Activated gamma-delta T cell (primary cell): ENCODE results near the gene ZNF121.
A peak's percentile ranks its signal among the peaks of the same experiment; 100 is the strongest.
"Not testable (repeated sequence)": the region's sequence is repeated elsewhere in the genome, so short reads cannot be mapped to it uniquely, and the experiment has no call there.

Experiments
- DNase-seq: peaks from one replicate; lab custom pipeline; 2025; lab: John Stamatoyannopoulos, UW
- total RNA-seq, 2 donors: gene quantifications; one replicate each; lab custom pipeline; 2026; lab: John Stamatoyannopoulos, UW

Gene ZNF121
- 162 to 248 reads per million in 2 donors for total RNA-seq

- peak; percentile 53 for DNase-seq
Measured at GRCh38 chr19:9584073-9584833, at the start of gene ZNF121. ZNF121 (minus strand) TSS chr19:9584504; CDS start chr19:9568097, 16,407 bp downstream.

GRCh38 chr19:9627856-9628255, 43.6 kb upstream of the ZNF121 start:
- DNase-seq, result no peak

DNA sequence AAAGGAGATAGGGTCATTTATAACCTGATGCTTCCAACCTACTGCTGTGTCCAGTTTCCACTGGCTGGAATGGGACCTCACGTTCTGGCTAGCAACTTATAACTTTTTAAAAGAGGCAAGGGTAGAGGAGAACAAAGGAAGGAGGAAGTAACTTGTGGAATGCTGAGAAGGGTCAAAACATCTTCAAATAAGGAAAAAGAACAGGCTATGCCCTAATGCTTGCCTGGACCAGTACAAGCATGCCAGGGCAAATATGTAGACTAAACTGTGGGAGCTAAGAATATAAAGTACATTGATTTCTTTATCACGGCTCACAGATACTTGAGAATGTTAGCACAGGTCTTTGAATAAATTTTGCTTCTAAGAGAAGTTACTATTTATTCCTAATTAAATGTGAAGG, 38.2 kb upstream of the ZNF121 start:
- DNase-seq, result no peak

GRCh38 chr19:9621156-9622037, 37.1 kb upstream of the ZNF121 start, which contains the start of gene ZNF561:
ZNF561 (minus strand) TSS chr19:9621232; CDS start chr19:9619456, 1,776 bp downstream.
- DNase-seq, result peak; percentile 51

GRCh38 chr19:9620842-9621155, 36.5 kb upstream of the ZNF121 start:
- no peak for DNase-seq

- DNase-seq, result no peak
Measured at GRCh38 chr19:9615844-9616243, 31.5 kb upstream of the ZNF121 start.

GRCh38 chr19:9610484-9611113, 26.3 kb upstream of the ZNF121 start:
- DNase-seq, result no peak

DNA sequence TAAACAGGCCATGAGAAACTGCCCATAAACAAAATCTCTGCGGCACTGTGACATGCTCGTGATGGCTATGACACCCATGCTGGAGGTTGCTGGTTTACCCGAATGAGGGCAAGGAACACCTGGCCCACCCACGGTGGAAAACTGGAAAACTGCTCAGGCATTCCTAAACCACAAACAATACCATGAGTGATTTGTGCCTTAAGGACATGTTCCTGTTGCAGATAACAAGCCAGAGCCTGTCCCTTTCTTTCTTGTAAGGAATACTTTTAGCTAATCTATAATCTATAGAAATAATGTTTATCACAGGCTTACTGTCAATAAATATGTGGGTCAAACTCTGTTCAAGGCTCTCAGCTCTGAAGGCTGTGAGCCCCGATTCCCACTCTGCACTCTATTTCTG, 24.6 kb upstream of the ZNF121 start:
- DNase-seq, result no peak

DNA sequence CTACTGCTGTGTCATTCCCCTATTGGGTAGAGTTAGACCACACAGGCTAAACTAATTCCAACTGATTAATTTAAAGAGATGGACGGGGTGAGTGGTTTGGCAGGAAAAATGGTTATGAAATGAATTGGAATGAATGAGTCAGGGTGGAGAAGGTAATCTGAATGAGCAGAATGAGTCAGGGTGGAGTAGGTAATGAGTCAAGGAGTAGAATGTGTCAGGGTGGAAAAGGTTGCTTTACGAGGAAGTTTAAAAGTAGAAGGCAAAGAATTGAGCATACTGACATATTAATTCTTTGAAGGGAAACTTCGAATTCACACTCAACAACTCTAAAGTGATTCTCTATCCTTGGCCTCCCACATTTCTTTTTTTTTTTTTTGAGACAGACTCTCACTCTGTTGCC, 12.7 kb upstream of the ZNF121 start:
- DNase-seq, result no peak

- DNase-seq, result no peak
Measured at GRCh38 chr19:9586764-9587163, 2.5 kb upstream of the ZNF121 start.

DNA sequence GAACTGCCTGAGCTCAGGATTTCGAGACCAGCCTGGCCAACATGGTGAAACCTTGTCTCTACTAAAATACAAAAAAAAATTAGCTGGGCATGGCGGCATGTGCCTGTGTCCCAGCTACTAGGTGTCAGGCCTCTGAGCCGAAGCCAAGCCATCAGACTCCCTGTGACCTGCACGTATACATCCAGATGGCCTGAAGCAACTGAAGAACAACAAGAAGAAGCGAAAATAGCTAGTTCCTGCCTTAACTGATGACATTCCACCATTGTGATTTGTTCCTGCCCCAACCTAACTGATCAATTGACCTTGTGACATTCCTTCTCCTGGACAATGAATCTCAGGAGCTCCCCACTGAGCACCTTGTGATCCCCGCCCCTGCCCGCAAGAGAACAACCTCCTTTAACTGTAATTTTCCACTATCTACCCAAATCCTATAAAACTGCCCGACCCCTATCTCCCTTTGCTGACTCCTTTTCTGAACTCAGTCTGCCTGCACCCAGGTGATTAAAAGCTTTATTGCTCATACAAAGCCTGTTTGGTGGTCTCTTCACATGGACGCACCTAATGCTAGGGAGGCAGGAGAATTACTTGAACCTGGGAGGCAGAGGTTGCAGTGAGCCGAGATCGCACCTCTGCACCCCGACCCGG, 2.1 kb downstream of the ZNF121 start:
- DNase-seq, result not testable (repeated sequence)

DNA sequence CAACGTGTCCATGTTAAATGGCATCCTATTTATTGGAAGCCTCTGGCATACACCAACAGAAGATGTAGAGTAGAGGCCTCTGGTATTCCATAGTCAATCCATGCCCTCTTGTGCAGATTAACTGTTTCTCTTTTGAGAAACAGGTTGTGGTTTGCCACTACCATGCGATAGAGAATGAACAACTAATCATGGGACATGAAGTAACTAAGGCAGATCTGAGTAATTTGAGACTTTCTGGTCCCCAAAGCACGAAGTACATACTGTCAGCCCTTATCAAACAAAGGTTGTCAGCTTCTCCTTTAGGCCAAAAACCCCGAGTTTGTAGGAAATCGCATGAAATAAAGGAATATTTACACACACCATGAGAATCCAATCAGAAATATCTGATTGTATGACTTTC, 3.6 kb downstream of the ZNF121 start:
- DNase-seq, result no peak

DNA sequence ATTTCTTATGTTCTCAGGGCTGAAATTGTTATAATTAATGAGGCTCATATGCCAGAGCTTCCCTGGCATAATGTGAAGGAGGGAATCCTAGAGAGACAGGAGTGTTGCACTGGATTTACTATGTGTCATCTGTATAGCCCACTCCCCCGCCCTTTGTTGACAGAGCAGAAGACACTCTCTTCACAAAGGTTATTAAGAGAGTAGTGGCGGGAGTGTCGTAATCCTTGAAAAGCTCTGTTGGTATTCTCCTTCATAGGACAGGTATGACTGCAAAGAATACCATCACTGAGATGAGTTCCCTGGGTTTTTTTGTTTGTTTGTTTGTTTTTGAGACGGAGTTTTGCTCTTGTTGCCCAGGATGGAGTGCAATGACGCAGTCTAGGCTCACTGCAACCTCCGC, 14.0 kb downstream of the ZNF121 start:
- DNase-seq, result no peak

- no peak for DNase-seq
Measured at GRCh38 chr19:9566729-9567128, 17.6 kb downstream of the ZNF121 start.

GRCh38 chr19:9565900-9566705, 18.2 kb downstream of the ZNF121 start:
- no peak for DNase-seq

- DNase-seq, result no peak
Measured at GRCh38 chr19:9552536-9553274, 31.6 kb downstream of the ZNF121 start.

DNA sequence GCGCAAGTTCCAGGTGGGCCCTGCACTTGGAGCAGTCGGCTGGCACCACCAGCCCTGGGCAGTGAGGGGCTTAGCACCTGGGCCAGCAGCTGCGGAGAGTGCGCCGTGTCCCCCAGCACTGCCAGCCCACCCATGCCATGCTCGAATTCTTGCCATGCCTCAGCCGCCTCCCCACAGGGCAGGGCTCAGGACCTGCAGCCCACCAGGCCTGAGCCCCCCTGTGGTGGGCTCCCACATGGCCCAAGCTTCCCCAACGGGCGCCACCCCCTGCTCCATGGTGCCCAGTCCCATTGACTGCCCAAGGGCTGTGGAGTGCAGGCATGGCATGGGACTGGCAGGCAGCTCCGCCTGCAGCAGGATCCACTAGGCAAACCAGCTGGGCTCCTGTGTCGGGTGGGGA, 36.4 kb downstream of the ZNF121 start:
- DNase-seq, result no peak

GRCh38 chr19:9541281-9541680, 43.0 kb downstream of the ZNF121 start:
- DNase-seq, result not testable (repeated sequence)

GRCh38 chr19:9539921-9540320, 44.4 kb downstream of the ZNF121 start:
- DNase-seq, result not testable (repeated sequence)

DNA sequence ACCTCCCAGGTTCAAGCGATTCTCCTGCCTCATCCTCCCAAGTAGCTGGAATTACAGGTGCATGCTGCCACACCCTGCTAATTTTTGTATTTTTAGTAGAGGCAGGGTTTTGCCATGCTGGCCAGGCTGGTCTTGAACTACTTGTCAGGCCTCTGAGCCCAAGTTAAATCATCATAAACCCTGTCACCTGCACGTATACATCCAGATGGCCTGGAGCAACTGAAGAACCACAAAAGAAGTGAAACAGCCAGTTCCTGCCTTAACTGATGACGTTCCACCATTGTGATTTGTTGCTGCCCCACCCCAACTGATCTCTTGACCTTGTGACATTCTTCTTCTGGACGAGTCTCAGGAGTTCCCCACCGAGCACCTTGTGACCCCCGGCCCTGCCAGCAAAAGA, 45.1 kb downstream of the ZNF121 start:
- not testable (repeated sequence) for DNase-seq
